Right atrium auricular region (tissue), 2 donors: ENCODE results near the gene MX2. TPM values are rescaled to one million over a fixed set of nuclear protein-coding genes. Genes with fewer than 3 reads are reported as not detected.
"Not testable (repeated sequence)": the region's sequence is repeated elsewhere in the genome, so short reads cannot be mapped to it uniquely, and the experiment has no call there.

Source experiments
- DNase-seq: peaks from one replicate; pipeline ENCODE4 v3.0.0-alpha.2; 2019; ENCODE audit warnings: low spot score
- H3K27ac ChIP-seq, 2 donors: fragments of 200-600 bp; sonication (generic); 1 replicate in 1 of 2; 2 replicates in 1 of 2; pipeline ENCODE4 v1.5.1; 2016 to 2019
- H3K27me3 ChIP-seq, 2 donors: fragments of 200-600 bp; sonication (generic); one replicate each; pipeline versions ENCODE4 v1.5.1 to v1.6.0; 2017 to 2019
- H3K36me3 ChIP-seq: fragments of 200-600 bp; sonication (generic); one replicate; pipeline ENCODE4 v1.5.1; 2016
- H3K4me1 ChIP-seq, 2 donors: fragments of 200-600 bp; sonication (generic); one replicate each; pipeline versions ENCODE4 v1.5.1 to v1.6.0; 2017 to 2019
- H3K4me3 ChIP-seq, 2 donors: fragments of 200-600 bp; sonication (generic); 1 replicate in 1 of 2; 2 replicates in 1 of 2; pipeline ENCODE4 v1.5.1; 2017 to 2019; ENCODE audit warnings: mild to moderate bottlenecking in 1 of 2, moderate library complexity in 1 of 2
- H3K9me3 ChIP-seq, 2 donors: fragments of 200-600 bp; sonication (generic); one replicate each; pipeline ENCODE4 v1.5.1; 2019
- total RNA-seq, 2 donors: library from RNA; depleted of rRNA; stranded (reverse); fragments of >200 nt; gene quantifications; one replicate each; pipeline ENCODE4 v1.1.0, GENCODE V29; 2016
- TF ChIP-seq, protein P1 (sequence below), 2 donors: fragments of 200-600 bp; sonication (generic); IDR thresholded peaks; one replicate each; pipeline ENCODE4 v1.5.1; 2019; ENCODE audit warnings: antibody characterized with exemption in 2 of 2

MX2 gene
- total RNA-seq, 2 donors from 2014 or later: 5.5 to 5.9 TPM

- Histone ChIP-seq H3K36me3 (no peaks in the 10 kb centered on the region), H3K27me3 (no peaks in the 10 kb centered on the region), H3K27ac (peak overlapping the region; percentile 82 to 90), H3K4me1 (peaks cover 0 to 9% of the 10 kb centered on the region in 2 donors), H3K9me3 (no peaks in the 10 kb centered on the region), H3K4me3 (peak overlapping the region; percentile 51 to 69)
- peak; percentile 92 for DNase-seq
- TF ChIP-seq, protein P1, sequence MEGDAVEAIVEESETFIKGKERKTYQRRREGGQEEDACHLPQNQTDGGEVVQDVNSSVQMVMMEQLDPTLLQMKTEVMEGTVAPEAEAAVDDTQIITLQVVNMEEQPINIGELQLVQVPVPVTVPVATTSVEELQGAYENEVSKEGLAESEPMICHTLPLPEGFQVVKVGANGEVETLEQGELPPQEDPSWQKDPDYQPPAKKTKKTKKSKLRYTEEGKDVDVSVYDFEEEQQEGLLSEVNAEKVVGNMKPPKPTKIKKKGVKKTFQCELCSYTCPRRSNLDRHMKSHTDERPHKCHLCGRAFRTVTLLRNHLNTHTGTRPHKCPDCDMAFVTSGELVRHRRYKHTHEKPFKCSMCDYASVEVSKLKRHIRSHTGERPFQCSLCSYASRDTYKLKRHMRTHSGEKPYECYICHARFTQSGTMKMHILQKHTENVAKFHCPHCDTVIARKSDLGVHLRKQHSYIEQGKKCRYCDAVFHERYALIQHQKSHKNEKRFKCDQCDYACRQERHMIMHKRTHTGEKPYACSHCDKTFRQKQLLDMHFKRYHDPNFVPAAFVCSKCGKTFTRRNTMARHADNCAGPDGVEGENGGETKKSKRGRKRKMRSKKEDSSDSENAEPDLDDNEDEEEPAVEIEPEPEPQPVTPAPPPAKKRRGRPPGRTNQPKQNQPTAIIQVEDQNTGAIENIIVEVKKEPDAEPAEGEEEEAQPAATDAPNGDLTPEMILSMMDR (IDR thresholded peaks at IDR 0.05): peak in 1 of 2 donors; percentile 11
Observed at GRCh38 chr21:41419921-41420862, 58.4 kb downstream of the MX2 start.

DNA sequence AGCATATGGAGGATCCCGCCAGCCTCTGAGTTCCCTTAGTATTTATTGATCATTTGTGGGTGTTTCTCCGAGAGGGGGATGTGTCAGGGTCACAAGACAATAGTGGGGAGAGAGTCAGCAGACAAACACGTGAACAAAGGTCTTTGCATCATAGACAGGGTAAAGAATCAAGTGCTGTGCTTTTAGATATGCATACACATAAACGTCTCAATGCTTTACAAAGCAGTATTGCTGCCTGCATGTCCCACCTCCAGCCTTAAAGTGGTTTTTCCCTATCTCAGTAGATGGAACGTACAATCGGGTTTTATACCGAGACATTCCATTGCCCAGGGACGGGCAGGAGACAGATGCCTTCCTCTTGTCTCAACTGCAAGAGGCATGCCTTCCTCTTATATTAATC is 59.2 kb downstream of the MX2 start:
- peaks cover 0 to 16% of the 10 kb centered on the region in 2 donors for H3K4me1 ChIP-seq
- not testable (repeated sequence) for H3K27me3 ChIP-seq, DNase-seq, H3K36me3 ChIP-seq, H3K9me3 ChIP-seq
- H3K4me3 ChIP-seq: peak overlapping the region in 1 of 2 donors; percentile 69
- peak overlapping the region; percentile 82 to 90 for H3K27ac ChIP-seq

GRCh38 chr21:41422546-41423304 is 60.9 kb downstream of the MX2 start:
- Histone ChIP-seq H3K9me3 (no peaks in the 10 kb centered on the region), H3K27me3 (no peaks in the 10 kb centered on the region), H3K4me1 (peaks cover 0 to 25% of the 10 kb centered on the region in 2 donors), H3K36me3 (no peaks in the 10 kb centered on the region), H3K27ac (no peak overlapping the region), H3K4me3 (no peak overlapping the region)
- TF ChIP-seq, protein P1 (IDR thresholded peaks at IDR 0.05): no peak
- DNase-seq: no peak

DNA sequence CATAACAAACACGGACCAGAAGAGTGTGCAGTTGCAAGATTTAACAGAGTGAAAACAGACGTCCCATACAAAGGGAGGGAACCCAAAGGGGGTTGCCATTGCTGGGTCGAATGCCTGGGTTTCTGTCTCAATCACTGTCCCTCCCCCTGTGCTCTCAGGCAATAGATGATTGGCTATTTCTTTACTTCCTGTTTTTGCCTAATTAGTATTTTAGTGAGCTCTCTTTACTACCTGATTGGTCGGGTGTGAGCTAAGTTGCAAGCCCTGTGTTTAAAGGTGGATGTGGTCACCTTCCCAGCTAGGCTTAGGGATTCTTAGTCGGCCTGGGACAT is 61.4 kb downstream of the MX2 start:
- H3K4me1 ChIP-seq: peaks cover 0 to 25% of the 10 kb centered on the region in 2 donors
- not testable (repeated sequence) for H3K27me3 ChIP-seq, H3K27ac ChIP-seq, H3K36me3 ChIP-seq, H3K4me3 ChIP-seq, DNase-seq, H3K9me3 ChIP-seq

DNA sequence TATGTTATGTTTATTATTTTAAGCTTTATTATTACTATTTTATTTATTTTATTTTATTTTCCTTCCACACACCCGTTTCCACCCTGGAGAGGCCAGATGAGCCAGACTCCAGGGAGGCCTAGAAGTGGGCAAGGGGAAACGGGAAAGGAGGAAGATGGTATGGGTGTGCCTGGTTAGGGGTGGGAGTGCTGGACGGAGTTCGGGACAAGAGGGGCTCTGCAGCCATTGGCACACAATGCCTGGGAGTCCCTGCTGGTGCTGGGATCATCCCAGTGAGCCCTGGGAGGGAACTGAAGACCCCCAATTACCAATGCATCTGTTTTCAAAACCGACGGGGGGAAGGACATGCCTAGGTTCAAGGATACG is 63.7 kb downstream of the MX2 start:
- Histone ChIP-seq H3K4me3 (peak overlapping the region; percentile 53 to 71), H3K27me3 (no peaks in the 10 kb centered on the region), H3K36me3 (no peaks in the 10 kb centered on the region), H3K9me3 (no peaks in the 10 kb centered on the region), H3K4me1 (peaks cover 0 to 19% of the 10 kb centered on the region in 2 donors), H3K27ac (peak overlapping the region; percentile 69 to 70)
- no peak for DNase-seq
- TF ChIP-seq, protein P1 (IDR thresholded peaks at IDR 0.05): no peak

DNA sequence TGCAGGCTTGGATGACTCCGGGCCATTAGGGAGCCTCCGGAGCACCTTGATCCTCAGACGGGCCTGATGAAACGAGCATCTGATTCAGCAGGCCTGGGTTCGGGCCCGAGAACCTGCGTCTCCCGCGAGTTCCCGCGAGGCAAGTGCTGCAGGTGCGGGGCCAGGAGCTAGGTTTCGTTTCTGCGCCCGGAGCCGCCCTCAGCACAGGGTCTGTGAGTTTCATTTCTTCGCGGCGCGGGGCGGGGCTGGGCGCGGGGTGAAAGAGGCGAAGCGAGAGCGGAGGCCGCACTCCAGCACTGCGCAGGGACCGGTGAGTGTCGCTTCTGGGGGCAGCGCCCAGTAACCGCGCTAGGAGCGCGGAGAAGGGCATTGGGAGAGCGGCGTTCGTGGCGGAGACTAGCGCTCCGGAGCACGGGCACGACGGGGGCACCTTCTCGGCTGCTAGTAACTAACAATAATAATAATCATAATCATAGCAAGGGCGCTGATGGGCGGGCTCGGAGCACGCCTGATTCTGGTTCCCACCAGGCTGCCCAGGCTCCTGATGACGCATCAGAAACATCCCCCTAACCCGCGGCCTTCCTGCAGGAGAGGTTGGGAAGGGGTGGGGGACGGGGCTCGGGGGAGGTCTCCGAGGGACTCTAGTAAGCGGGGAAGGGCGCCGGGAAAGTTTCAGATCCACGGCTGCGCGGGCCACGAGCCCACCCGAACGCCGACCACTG is 64.3 kb downstream of the MX2 start, which contains the start of gene MX1:
Gene MX1 (plus strand): TSS at position 286 of the 722 bp plus-strand sequence. CDS start 5,832 bp downstream, outside the sequence.
- Histone ChIP-seq H3K27ac (peak within 1 kb of the TSS; percentile 69 to 70), H3K27me3 (no peaks in the 10 kb centered on the region), H3K4me1 (peaks cover 0 to 16% of the 10 kb centered on the region in 2 donors), H3K9me3 (no peaks in the 10 kb centered on the region), H3K4me3 (peak within 1 kb of the TSS; percentile 53 to 71), H3K36me3 (no peaks in the 10 kb centered on the region)
- peak; percentile 73 for DNase-seq
- TF ChIP-seq, protein P1 (IDR thresholded peaks at IDR 0.05): no peak
